Mucosa of stomach (tissue), 1 donor: ENCODE measurements around the gene MCC.

Experiments
- H3K27me3 ChIP-seq: one replicate; pipeline ENCODE4 v1.7.0; 2013; ENCODE audit warnings: mild to moderate bottlenecking, low read length; ENCODE audit not compliant: control insufficient read depth, insufficient read depth
- H3K36me3 ChIP-seq: one replicate; pipeline ENCODE4 v1.7.0; 2013; ENCODE audit warnings: low read length; ENCODE audit not compliant: control insufficient read depth, insufficient read depth
- H3K4me1 ChIP-seq: one replicate; pipeline ENCODE4 v1.7.0; 2013; ENCODE audit warnings: mild to moderate bottlenecking, low read length; ENCODE audit not compliant: control insufficient read depth, insufficient read depth
- H3K4me3 ChIP-seq: one replicate; pipeline ENCODE4 v1.7.0; 2013; ENCODE audit warnings: low read length
- H3K9ac ChIP-seq: one replicate; pipeline ENCODE4 v1.7.0; 2013; ENCODE audit warnings: mild to moderate bottlenecking, low read length, moderate library complexity
- H3K9me3 ChIP-seq: one replicate; pipeline ENCODE4 v1.7.0; 2013; ENCODE audit warnings: mild to moderate bottlenecking, low read length, moderate library complexity; ENCODE audit not compliant: control insufficient read depth
- donor health status: Pancreatic carcinoma.

The MCC gene

GRCh38 chr5:113244966-113245365 is 243.3 kb downstream of the MCC start:
- Histone ChIP-seq H3K9me3 (no peaks in the 10 kb centered on the region), H3K9ac (no peak overlapping the region), H3K36me3 (no peaks in the 10 kb centered on the region), H3K4me3 (no peak overlapping the region), H3K27me3 (no peaks in the 10 kb centered on the region), H3K4me1 (peaks cover 8% of the 10 kb centered on the region)

- Histone ChIP-seq H3K9ac (no peak overlapping the region), H3K36me3 (no peaks in the 10 kb centered on the region), H3K4me3 (no peak overlapping the region), H3K9me3 (no peaks in the 10 kb centered on the region), H3K27me3 (no peaks in the 10 kb centered on the region), H3K4me1 (peaks cover 7% of the 10 kb centered on the region)
Observed at GRCh38 chr5:113243349-113243664, 244.9 kb downstream of the MCC start.

GRCh38 chr5:113242481-113243348 is 245.5 kb downstream of the MCC start:
- no peaks in the 10 kb centered on the region for H3K27me3 ChIP-seq
- H3K36me3 ChIP-seq: no peaks in the 10 kb centered on the region
- peaks cover 7% of the 10 kb centered on the region for H3K4me1 ChIP-seq
- no peaks in the 10 kb centered on the region for H3K9me3 ChIP-seq
- no peak overlapping the region for H3K4me3 ChIP-seq
- no peak overlapping the region for H3K9ac ChIP-seq

GRCh38 chr5:113240951-113241726 is 247.1 kb downstream of the MCC start:
- Histone ChIP-seq H3K4me1 (peaks cover 7% of the 10 kb centered on the region), H3K9ac (no peak overlapping the region), H3K36me3 (no peaks in the 10 kb centered on the region), H3K9me3 (no peaks in the 10 kb centered on the region), H3K4me3 (no peak overlapping the region), H3K27me3 (no peaks in the 10 kb centered on the region)

GRCh38 chr5:113240032-113240431 is 248.2 kb downstream of the MCC start:
- no peaks in the 10 kb centered on the region for H3K27me3 ChIP-seq
- H3K9ac ChIP-seq: no peak overlapping the region
- no peaks in the 10 kb centered on the region for H3K36me3 ChIP-seq
- H3K4me3 ChIP-seq: no peak overlapping the region
- H3K9me3 ChIP-seq: no peaks in the 10 kb centered on the region
- H3K4me1 ChIP-seq: peaks cover 16% of the 10 kb centered on the region

DNA sequence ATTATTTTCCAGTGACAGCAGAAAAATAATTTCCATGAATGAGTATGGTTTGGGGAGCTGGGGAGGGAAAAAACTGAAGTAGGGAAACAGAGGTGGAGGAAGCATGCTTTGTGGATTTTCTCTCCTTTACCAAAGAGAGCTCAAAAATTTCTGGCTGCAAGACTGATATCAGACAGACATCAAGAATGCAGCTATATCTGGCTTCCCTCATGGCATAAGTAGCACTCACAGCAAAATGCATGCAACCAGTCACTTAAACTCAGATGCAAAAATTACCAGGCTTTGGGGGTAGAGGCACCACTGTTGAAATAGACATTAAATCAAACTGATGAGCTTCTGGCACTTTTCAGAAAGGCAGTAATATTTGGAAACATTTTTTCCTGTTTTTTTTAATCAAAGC is 250.4 kb downstream of the MCC start:
- no peak overlapping the region for H3K4me3 ChIP-seq
- H3K27me3 ChIP-seq: no peaks in the 10 kb centered on the region
- peaks cover 26% of the 10 kb centered on the region for H3K4me1 ChIP-seq
- no peaks in the 10 kb centered on the region for H3K36me3 ChIP-seq
- no peak overlapping the region for H3K9ac ChIP-seq
- H3K9me3 ChIP-seq: no peaks in the 10 kb centered on the region

- no peak overlapping the region for H3K4me3 ChIP-seq
- no peaks in the 10 kb centered on the region for H3K36me3 ChIP-seq
- no peaks in the 10 kb centered on the region for H3K9me3 ChIP-seq
- H3K4me1 ChIP-seq: peaks cover 30% of the 10 kb centered on the region
- H3K27me3 ChIP-seq: no peaks in the 10 kb centered on the region
- H3K9ac ChIP-seq: no peak overlapping the region
Observed at GRCh38 chr5:113236536-113237288, 251.5 kb downstream of the MCC start.

DNA sequence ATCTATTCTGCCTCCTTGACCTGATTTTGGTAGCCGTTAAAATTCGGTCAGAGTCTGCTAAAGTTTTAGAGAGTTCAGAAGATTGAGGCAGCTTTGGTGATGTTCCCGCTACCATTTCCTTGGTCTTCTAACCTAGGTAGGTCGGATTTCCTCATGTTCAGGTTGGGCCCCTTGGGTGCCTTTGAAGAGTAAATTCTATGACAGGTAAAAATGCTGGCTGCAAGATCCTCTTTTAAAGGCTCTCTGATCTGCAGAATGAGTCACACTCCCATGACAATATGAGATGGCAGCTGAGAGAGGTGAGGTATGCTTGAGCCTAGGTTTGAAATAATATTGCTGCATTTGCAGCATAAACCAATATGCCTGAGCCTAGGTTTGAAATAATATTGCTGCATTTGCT is 252.4 kb downstream of the MCC start:
- Histone ChIP-seq H3K4me3 (no peak overlapping the region), H3K4me1 (peaks cover 30% of the 10 kb centered on the region), H3K27me3 (no peaks in the 10 kb centered on the region), H3K9ac (no peak overlapping the region), H3K9me3 (no peaks in the 10 kb centered on the region), H3K36me3 (no peaks in the 10 kb centered on the region)

- no peaks in the 10 kb centered on the region for H3K27me3 ChIP-seq
- H3K4me1 ChIP-seq: peaks cover 30% of the 10 kb centered on the region
- no peak overlapping the region for H3K9ac ChIP-seq
- H3K4me3 ChIP-seq: no peak overlapping the region
- H3K36me3 ChIP-seq: no peaks in the 10 kb centered on the region
- no peaks in the 10 kb centered on the region for H3K9me3 ChIP-seq
Observed at GRCh38 chr5:113234546-113234945, 253.7 kb downstream of the MCC start.

DNA sequence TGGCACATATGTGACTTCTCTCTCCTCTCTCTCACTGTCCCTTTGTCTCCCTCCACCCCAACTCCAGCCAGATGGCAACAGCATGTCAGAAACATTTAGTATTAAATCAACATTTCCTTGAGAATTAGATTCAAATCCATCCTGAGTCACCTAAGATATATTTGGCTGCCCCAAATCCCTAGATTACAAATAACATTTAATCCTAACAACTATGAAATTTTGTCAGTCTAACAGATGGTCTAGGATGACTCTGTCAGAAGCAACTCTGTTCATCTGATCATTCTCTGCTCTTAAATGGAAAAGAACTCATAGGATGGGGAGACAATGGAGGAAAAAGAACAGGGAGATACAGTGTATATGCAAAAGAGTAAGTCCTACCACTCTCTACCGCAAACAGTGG is 254.6 kb downstream of the MCC start:
- H3K4me1 ChIP-seq: peaks cover 30% of the 10 kb centered on the region
- H3K9me3 ChIP-seq: no peaks in the 10 kb centered on the region
- H3K4me3 ChIP-seq: no peak overlapping the region
- H3K27me3 ChIP-seq: no peaks in the 10 kb centered on the region
- H3K36me3 ChIP-seq: no peaks in the 10 kb centered on the region
- no peak overlapping the region for H3K9ac ChIP-seq

DNA sequence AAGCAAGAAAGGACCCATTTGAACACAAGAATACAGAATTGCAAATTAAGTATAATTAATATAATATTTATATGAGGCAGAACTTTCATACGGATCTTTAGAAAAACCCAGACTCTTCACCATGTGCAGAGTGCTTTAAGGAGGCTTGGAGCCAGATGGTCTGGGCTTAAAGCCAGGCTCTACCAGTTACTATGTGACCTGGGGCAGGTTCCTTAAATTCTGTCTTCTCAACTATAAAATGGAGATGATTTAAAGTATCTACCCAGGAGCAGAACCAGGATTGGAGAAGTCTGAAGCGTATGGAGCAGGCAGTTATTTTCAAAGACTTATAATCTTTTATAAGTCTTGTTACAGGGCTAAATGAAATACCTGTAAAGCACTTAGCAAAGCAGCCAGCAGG is 255.6 kb downstream of the MCC start:
- no peak overlapping the region for H3K9ac ChIP-seq
- H3K4me1 ChIP-seq: peaks cover 30% of the 10 kb centered on the region
- no peaks in the 10 kb centered on the region for H3K27me3 ChIP-seq
- H3K36me3 ChIP-seq: no peaks in the 10 kb centered on the region
- no peaks in the 10 kb centered on the region for H3K9me3 ChIP-seq
- H3K4me3 ChIP-seq: no peak overlapping the region

- peaks cover 30% of the 10 kb centered on the region for H3K4me1 ChIP-seq
- no peak overlapping the region for H3K4me3 ChIP-seq
- H3K9ac ChIP-seq: no peak overlapping the region
- H3K36me3 ChIP-seq: no peaks in the 10 kb centered on the region
- no peaks in the 10 kb centered on the region for H3K27me3 ChIP-seq
- H3K9me3 ChIP-seq: no peaks in the 10 kb centered on the region
Observed at GRCh38 chr5:113232221-113232620, 256.0 kb downstream of the MCC start.
